ENCODE measurements around the gene PLEKHA1.

GRCh38 chr10:122348935-122349361, 25.6 kb upstream of the PLEKHA1 start:
- TF ChIP-seq POLR2A (IDR thresholded peaks at IDR 0.05) (no peak), CTCF (IDR thresholded peaks at IDR 0.05) (no peak), POLR2AphosphoS5 (IDR thresholded peaks at IDR 0.05) (no peak)

Measured in prostate gland (tissue), 2 donors.